NCI-H128 (cell line): Measurements from ENCODE around the gene ERC1.

Source experiments
- DNase-seq: peaks from one replicate; lab custom pipeline; 2025; ENCODE audit not compliant: unreplicated experiment; lab: John Stamatoyannopoulos, UW

ERC1 gene

GRCh38 chr12:1380171-1380851, 389.3 kb downstream of the ERC1 start:
- no peak for DNase-seq

GRCh38 chr12:1382151-1382550, 391.1 kb downstream of the ERC1 start:
- DNase-seq = no peak

DNA sequence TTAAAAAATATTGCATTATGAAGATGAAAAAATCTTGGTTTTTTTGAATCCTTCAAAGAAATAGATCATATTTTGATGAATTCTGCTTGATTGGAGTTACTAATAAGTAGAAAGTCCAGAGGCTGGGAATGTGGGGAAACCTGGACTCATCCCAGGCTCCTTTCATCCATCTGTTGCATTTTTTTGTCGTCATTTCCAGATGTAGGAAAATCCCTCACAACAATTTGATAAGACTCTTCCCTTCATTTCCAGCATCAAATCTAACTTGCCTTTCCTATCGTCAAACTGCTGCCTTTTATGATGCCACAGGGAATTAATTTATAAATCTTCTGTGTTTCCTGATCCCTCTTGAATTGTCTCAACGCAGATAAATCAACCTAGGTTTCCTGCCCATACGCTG, 391.8 kb downstream of the ERC1 start:
- no peak for DNase-seq

GRCh38 chr12:1383758-1384157, 392.7 kb downstream of the ERC1 start:
- no peak for DNase-seq

DNA sequence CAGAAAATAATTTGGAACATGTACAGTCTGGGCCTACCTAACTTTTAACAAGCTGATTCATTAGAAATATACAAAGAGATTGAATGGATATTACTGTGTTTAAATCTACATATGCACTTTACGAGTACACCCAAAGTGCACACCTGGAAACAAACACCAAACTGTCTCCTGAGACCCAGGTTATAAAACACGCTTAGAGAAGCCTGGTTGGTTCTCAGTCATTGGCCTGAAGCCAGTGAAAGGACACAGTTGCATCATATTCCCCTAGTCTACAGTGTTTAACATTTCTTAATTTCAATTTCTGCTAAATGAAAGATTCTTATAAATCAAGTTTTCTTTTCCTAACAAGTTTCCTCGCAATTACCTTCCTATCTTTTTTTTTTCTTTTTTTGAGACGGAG, 393.9 kb downstream of the ERC1 start:
- no peak for DNase-seq

DNA sequence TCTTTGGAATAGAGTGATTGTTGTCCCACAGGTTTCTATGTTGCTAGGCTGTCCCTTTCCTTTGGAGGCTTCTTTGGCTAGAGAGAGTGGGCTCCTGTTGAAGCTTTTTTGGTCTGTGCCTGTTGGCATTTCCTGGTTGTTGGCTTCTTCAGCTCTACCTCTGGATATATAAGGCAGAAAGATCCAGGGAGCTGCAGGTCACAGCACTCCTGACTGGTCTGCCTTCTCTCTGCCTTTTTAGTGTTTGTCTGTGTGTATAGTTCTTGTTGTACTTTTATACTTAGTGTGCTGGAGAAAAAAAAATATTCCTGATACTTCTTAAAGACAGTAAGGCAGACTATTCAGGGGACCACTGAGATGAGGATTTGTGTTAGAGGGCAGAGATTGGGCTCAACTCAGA, 400.7 kb downstream of the ERC1 start:
- DNase-seq = no peak

DNA sequence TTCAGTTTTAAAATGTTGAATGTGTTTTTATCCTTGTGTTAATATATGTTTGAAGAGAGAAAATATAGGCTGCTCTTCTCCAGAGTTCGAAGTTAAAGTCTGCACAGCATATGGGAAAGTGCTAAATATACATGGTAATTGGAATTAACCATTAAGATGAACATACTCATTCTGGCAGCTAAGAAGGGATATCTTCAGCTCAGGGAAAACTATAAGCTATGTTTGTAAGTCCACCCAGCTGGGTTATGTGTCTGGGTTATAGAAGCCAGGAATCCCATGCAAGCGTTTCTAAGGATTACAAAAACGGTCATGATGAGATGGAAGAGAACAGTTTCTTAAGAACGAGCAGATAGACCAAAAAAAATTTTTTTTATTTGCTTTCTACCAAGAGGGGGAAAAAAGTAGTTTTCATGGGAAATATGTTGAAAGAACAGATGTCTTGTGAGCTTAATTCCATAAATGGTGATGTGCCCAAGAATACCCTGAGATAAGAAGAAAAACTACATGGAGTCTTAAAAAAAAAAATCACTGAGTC, 404.5 kb downstream of the ERC1 start:
- no peak for DNase-seq

DNA sequence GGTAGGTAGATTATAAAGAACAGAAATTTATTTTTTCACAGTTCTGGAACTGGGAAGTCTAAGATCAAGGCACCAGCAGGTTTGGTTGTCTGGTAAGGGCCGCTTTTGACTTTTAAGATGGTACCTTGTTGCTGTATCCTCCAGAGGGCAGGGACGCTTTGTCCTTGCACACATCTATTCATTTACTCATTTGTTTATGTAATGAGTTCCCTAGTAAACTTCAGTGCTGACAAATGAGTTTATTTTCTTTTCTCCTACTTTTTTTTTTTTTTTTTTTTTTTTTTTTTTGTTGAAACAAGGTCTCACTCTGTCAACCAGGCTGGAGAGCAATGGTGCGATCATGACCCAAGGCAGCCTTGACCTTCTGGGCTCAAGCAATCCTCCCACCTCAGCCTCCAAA, 407.6 kb downstream of the ERC1 start:
- no peak for DNase-seq

- DNase-seq = no peak
These were observed 410.9 kb downstream of the ERC1 start for GRCh38 chr12:1401891-1402290.

DNA sequence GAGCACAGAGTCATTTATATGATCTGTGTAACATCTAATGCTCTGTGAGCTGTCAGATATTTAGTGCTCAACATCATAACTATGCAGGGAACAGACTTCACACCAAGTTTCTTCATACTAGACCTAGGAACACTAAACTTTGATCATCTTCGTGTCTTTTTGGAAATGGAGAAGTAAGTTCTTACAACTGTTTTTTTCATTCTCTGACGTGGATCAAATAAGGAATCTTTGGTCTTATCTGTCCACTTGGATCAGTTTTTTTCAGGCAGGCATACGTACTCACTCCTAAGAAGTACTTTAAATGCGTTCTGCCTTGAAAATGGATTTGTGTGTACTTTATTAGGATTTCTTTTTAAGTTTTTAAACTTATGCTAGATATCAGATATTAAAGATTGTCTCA, 412.4 kb downstream of the ERC1 start:
- DNase-seq = no peak

DNA sequence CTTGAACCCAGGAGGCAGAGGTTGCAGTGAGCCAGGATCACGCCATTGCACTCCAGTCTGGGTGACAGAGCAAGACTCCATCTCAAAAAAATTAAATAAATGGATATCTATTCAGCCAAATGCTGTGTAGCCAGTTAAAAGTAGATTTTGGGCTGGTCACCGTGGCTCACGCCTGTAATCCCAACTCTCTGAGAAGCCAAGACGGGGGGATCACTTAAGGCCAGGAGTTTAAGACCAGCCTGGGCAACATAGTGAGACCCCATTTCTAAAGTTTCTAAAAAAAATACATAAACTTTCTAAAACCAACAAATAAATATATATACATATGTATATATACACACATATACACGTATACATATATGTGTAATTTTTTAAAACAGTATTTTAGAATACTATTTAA, 414.6 kb downstream of the ERC1 start:
- DNase-seq = no peak

- no peak for DNase-seq
These were observed 419.8 kb downstream of the ERC1 start for GRCh38 chr12:1410794-1411193.

GRCh38 chr12:1413930-1414329, 422.9 kb downstream of the ERC1 start:
- DNase-seq = no peak

DNA sequence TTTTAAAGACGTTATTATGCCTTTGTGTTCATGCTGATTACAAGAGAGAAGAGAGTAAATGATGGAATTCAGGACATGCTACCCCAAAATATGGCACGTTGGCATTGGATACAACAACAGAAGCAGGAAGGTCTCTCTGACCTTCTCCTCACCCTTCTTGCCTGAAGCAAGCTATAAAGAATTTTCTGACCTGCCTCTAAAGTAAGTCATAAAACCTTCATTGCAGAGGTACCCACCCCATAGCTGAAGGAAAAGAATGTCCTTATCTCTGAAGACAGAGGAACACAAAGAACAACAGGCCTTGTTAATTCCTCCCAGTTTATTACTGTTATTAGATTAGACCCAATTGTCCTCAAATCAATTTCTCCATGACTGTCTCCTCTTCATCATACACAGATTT, 427.1 kb downstream of the ERC1 start:
- DNase-seq = no peak

DNA sequence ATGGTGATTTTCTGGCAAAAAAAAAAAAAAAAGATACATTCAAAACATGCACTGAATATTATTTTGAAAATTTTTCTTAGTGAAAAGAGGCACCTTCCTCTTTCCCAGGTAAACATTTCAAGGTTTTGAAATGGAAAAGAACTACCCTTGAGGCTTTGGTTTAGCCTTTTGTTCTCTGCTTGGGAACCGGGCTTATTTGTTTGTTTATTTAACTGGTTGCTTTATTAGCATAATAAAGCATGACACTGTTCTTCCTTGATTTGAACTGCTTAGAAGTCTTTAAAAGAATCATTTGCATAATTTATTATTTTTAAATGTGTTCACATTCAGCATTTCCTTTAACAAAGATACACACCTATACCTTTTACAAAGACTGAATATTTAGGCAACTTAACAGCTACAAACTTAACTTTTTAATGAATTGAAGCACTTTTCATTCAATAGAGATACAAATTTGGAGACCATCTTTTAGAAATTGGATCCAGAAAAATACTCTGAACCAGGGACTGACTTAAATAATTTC, 428.9 kb downstream of the ERC1 start:
- no peak for DNase-seq

DNA sequence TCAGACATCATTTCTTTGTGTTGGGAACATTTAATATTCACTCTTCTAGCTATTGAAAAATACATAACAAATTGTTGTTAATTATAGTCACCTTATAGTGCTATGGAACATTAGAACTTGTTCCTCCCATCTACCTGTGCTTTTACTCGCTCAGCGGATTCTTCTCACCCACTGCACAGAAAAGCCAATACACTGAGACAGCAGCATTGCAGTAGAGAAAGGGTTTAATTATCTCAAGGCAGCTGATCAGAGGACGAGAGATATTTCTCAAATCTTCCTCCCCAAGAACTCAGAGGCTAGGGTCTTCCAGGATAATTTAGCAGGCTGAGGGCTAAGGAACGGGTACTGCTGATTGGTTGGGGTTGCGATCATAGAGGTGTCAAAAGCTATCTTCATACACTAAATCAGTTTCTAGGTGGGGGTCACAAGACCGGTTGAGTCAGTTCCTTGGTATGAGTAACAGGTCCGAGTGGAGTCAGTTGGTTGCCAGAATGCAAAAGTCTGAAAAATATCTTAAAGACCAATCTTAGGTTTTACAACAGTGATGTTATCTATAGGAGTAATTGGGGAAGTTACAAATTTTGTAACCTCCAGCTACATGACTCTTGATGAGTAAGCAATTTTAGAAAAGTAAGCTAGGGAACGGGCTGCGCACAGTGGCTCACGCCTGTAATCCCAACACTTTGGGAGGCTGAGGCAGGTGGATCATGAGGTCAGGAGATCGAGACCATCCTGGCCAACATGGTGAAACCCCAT, 430.2 kb downstream of the ERC1 start:
- no peak for DNase-seq

- DNase-seq = no peak
These were observed 431.7 kb downstream of the ERC1 start for GRCh38 chr12:1422604-1423315.

- DNase-seq = no peak
These were observed 433.8 kb downstream of the ERC1 start for GRCh38 chr12:1424674-1425395.

DNA sequence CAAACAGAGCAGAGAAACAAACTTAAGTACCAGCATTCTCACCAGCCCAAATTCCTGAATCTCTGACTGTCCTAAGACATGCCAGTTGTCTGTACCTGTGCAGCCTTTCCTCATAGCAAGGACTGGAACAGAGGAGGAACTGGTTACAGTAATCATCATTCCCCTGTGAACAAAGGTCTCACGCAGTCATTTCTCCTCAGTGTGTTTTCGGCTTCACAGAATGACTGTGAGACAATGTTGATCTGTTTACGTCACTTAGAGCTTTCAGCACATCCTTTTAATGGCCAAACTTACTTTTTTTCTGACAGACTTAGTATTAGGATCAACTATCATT, 434.3 kb downstream of the ERC1 start:
- DNase-seq = no peak

DNA sequence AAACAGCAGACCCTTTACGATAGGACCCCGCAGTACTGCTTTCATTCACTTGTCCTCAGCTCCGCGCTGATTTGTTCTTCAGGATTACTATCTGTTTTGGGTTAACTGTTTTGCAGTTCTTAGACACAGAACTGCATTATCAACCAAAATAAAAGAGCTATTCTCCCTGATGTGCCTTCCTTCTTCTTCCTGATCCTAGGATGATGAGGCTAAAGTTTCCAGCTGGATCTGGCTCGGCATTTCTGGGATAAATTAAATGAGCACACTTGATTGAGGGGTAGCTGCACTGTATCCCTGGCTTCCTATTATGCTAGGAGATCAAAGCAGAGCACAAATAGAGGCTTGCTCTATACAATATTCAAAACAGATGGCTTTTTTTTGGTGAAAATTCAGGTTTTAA, 437.6 kb downstream of the ERC1 start:
- DNase-seq = no peak

DNA sequence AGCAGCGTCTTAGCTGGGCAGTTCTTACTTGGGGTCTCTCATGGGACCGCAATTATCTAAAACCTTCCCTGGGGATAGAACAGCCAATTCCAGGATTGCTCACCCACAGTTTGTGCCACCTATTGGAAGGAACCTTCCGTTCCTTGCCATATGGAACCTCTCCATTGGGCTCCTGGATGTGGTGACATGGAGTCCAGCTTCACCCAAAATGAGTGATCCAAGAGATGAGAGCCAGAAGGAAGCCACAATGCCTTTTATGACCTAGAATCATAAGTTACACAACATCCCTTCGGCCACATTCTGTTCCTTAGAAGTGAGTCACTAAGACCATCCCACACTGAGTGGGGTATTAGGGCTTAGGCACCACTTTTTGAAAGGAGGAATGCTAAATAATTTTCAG, 439.0 kb downstream of the ERC1 start:
- DNase-seq = no peak
